Peyer's patch (tissue), 4 donors: ENCODE data around the gene WFS1. TPM values are rescaled to one million over a fixed set of nuclear protein-coding genes. Genes with fewer than 3 reads are reported as not detected.

Experiments used
- DNase-seq, 3 donors: peaks; one replicate each; pipeline ENCODE4 v3.0.0-alpha.2; 2017 to 2019
- H3K27ac ChIP-seq, 4 donors: fragments of 200-600 bp; sonication (generic); one replicate each; pipeline ENCODE4 v1.5.1; 2016 to 2019
- H3K27me3 ChIP-seq, 2 donors: fragments of 200-600 bp; sonication (generic); one replicate each; pipeline ENCODE4 v1.5.1; 2019
- H3K36me3 ChIP-seq, 3 donors: fragments of 200-600 bp; sonication (generic); one replicate each; pipeline ENCODE4 v1.5.1; 2016 to 2019
- H3K4me1 ChIP-seq, 4 donors: fragments of 200-600 bp; sonication (generic); one replicate each; pipeline ENCODE4 v1.5.1; 2016 to 2019
- H3K4me3 ChIP-seq, 4 donors: fragments of 200-600 bp; sonication (generic); 1 replicate in 3 of 4; 2 replicates in 1 of 4; pipeline ENCODE4 v1.5.1; 2016 to 2019; ENCODE audit warnings: mild to moderate bottlenecking in 1 of 4
- H3K9me3 ChIP-seq, 4 donors: fragments of 200-600 bp; sonication (generic); one replicate each; pipeline ENCODE4 v1.5.1; 2016 to 2019; ENCODE audit warnings: mild to moderate bottlenecking in 1 of 4
- POLR2A ChIP-seq, 2 donors: fragments of 450-650 bp; IDR thresholded peaks; one replicate each; pipeline ENCODE4 v1.5.1; 2017; ENCODE audit warnings: antibody characterized with exemption in 2 of 2, mild to moderate bottlenecking in 2 of 2, moderate library complexity in 2 of 2
- total RNA-seq, 4 donors: library from RNA; depleted of rRNA; stranded (reverse); fragments of >200 nt; gene quantifications; one replicate each; pipeline ENCODE4 v1.1.0, GENCODE V29; 2016
- TF ChIP-seq, protein P1 (sequence below), 6 experiments: fragments of 450-650 bp in 4 of 6; fragments of 200-600 bp in 2 of 6; sonication (generic) in 1 of 6; IDR thresholded peaks; one replicate each; pipeline ENCODE4 v1.5.1; 2017 to 2019; ENCODE audit warnings: antibody characterized with exemption in 6 of 6, mild to moderate bottlenecking in 3 of 6, moderate library complexity in 1 of 6

Gene WFS1
- total RNA-seq, 4 donors from 2014 or later = 10.0 to 39.6 (median 30.0) TPM

DNA sequence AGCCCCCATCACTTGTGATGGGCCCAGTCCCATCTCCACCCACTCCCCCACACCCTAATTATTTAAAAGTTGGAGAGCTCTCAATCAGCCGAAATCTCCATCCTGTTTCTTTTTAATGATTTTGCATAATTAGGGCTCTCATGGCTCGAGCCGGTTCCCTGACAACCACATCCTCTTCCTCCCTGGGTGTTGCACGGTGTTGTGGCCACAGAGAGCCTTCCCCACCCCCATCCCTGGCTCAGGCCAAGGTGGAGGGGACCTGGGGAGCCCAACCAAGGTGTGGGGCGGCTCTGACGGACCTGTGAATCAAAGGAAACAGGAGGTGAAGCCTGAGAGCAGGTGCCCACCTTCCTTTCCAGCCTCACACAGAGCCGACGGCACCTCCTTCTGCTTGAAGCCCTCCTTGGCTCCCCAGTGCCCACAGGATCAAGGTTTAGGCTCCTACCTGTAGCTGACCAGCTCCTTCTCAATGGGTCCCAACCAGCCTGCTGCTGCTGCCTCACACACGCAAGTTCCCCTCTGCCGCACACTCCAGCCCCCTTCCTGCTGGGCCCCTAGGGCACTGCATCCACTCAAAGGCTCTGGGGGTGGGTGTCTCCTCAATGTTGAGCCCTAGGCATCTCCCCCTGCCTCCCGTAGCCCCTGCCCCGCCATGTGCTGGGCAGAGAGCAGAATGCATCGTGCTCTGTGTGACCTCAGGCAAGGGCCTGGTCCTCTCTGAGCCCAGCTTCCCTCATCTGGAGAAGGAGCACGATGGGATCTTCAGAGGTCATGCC, 68.7 kb downstream of the WFS1 start:
- Histone ChIP-seq H3K27ac (no peak overlapping the region), H3K4me1 (no peaks in the 10 kb centered on the region), H3K4me3 (no peak overlapping the region), H3K9me3 (no peaks in the 10 kb centered on the region), H3K36me3 (no peaks in the 10 kb centered on the region), H3K27me3 (no peaks in the 10 kb centered on the region)
- no peak for TF ChIP-seq POLR2A (IDR thresholded peaks at IDR 0.05)
- TF ChIP-seq, protein P1, sequence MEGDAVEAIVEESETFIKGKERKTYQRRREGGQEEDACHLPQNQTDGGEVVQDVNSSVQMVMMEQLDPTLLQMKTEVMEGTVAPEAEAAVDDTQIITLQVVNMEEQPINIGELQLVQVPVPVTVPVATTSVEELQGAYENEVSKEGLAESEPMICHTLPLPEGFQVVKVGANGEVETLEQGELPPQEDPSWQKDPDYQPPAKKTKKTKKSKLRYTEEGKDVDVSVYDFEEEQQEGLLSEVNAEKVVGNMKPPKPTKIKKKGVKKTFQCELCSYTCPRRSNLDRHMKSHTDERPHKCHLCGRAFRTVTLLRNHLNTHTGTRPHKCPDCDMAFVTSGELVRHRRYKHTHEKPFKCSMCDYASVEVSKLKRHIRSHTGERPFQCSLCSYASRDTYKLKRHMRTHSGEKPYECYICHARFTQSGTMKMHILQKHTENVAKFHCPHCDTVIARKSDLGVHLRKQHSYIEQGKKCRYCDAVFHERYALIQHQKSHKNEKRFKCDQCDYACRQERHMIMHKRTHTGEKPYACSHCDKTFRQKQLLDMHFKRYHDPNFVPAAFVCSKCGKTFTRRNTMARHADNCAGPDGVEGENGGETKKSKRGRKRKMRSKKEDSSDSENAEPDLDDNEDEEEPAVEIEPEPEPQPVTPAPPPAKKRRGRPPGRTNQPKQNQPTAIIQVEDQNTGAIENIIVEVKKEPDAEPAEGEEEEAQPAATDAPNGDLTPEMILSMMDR (IDR thresholded peaks at IDR 0.05) = no peak
- peak in 1 of 3 donors; percentile 52 for DNase-seq

DNA sequence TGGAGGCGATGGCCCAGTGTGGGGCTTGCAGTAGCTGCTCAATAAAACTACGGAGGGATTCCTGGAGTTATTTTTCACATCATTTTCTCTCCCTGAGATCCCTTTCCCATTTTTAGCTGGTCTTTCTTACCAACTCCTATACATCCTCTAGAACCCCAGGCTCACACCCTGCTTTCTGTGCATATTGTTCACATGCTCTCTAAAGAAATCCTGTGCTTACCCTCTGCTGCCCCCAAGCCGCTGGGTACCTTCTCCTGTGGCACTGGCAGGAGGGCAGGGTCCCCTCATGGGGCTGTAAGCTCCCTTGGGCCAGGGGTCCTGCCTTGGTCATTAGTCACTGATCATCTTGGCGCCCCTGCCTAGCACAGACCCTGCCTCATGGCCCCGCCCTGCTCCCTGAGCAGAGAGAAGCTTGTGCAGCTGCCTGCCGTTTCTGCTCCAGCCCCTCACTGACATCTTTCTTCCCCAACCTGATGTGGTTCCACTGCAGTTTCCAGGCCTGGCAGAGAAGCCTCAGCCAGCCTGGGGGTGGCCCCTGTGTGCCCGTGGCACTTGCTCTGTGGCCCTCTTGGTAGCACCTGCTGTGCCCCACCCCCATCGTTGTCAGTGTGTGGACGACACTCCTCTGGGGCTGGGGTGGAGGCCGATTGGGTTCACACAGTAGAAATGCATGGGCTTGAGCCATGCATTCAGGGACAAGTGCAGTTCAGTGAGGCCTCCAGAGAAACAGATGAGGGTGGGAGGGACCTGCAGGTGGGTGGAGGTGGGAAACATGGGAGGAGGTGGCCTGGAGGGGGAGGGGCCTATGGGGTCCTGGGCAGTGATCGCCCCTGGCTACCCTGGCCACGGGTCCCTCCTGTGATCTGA, 69.5 kb downstream of the WFS1 start:
- Histone ChIP-seq H3K9me3 (no peaks in the 10 kb centered on the region), H3K36me3 (no peaks in the 10 kb centered on the region), H3K4me3 (no peak overlapping the region), H3K4me1 (no peaks in the 10 kb centered on the region), H3K27me3 (no peaks in the 10 kb centered on the region), H3K27ac (no peak overlapping the region)
- TF ChIP-seq, protein P1 (IDR thresholded peaks at IDR 0.05) = no peak
- TF ChIP-seq POLR2A (IDR thresholded peaks at IDR 0.05) = no peak
- DNase-seq = no peak

- TF ChIP-seq, protein P1 (IDR thresholded peaks at IDR 0.05) = no peak
- TF ChIP-seq POLR2A (IDR thresholded peaks at IDR 0.05) = no peak
- H3K4me3 ChIP-seq = no peak overlapping the region
- no peak overlapping the region for H3K27ac ChIP-seq
- no peaks in the 10 kb centered on the region for H3K4me1 ChIP-seq
- no peaks in the 10 kb centered on the region for H3K9me3 ChIP-seq
- no peak for DNase-seq
- H3K27me3 ChIP-seq = no peaks in the 10 kb centered on the region
- no peaks in the 10 kb centered on the region for H3K36me3 ChIP-seq
Observed at GRCh38 chr4:6339818-6340445, 70.3 kb downstream of the WFS1 start.

GRCh38 chr4:6340446-6341015, 70.9 kb downstream of the WFS1 start:
- Histone ChIP-seq H3K27ac (no peak overlapping the region), H3K4me1 (no peaks in the 10 kb centered on the region), H3K9me3 (no peaks in the 10 kb centered on the region), H3K4me3 (no peak overlapping the region), H3K36me3 (no peaks in the 10 kb centered on the region), H3K27me3 (no peaks in the 10 kb centered on the region)
- TF ChIP-seq, protein P1 (IDR thresholded peaks at IDR 0.05) = no peak
- no peak for TF ChIP-seq POLR2A (IDR thresholded peaks at IDR 0.05)
- DNase-seq = no peak

DNA sequence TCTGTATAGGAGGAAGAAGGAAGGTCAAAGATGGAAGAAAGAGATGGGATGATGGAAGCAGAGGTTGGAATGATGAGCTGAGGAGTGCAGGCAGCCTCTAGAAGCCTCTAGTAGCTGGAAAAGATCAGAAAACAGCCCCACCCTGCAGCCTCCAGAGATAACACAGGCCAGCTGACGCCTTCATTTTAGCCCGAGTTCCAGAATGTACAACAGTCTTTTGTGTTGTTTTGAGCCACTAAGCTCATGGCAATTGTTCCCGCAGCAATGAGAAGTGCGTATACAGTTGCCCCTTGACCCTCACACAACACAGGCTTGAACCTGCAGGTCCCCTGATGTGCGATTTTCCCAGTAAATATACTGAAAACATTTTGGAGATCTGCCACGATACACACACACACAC, 72.0 kb downstream of the WFS1 start:
- Histone ChIP-seq H3K4me3 (no peak overlapping the region), H3K27ac (no peak overlapping the region), H3K4me1 (no peaks in the 10 kb centered on the region), H3K27me3 (no peaks in the 10 kb centered on the region), H3K9me3 (no peaks in the 10 kb centered on the region), H3K36me3 (no peaks in the 10 kb centered on the region)
- no peak for TF ChIP-seq POLR2A (IDR thresholded peaks at IDR 0.05)
- TF ChIP-seq, protein P1 (IDR thresholded peaks at IDR 0.05) = no peak
- DNase-seq = no peak
